ENCODE measurements around the gene E2F3. TPM values are rescaled to one million over a fixed set of nuclear protein-coding genes. Genes with fewer than 3 reads are reported as not detected.

The E2F3 gene
- polyA plus RNA-seq, 3 donors = 7.5 to 14.6 (median 8.9) TPM

GRCh38 chr6:20441921-20442320, 40.2 kb downstream of the E2F3 start:
- no peak overlapping the region for H3K4me3 ChIP-seq (replicated peaks in 1 of 3; ENCODE audit: low read depth in 2 of 3, low read length in 3 of 3)
- 98% methylated on average over 6 of the region's 7 CpGs for WGBS (ENCODE audit: insufficient coverage)
- H3K9me3 ChIP-seq (replicated peaks in 1 of 2; ENCODE audit: control insufficient read depth in 1 of 2, insufficient read depth in 1 of 2, low read length in 2 of 2) = no peaks in the 10 kb centered on the region
- Mint-ChIP-seq H3K4me1 (peaks cover 52% of the 10 kb centered on the region), H3K27ac (peak overlapping the region in 4 of 7 donors; percentile 27 to 98 (median 96)), H3K4me3 (no peak overlapping the region), H3K27me3 (ENCODE audit: low read depth in 3 of 3) (no peaks in the 10 kb centered on the region), H3K9me3 (peaks cover 0 to 3% (median 0%) of the 10 kb centered on the region in 7 donors), H3K36me3 (peaks cover 21 to 39% of the 10 kb centered on the region in 2 donors)
- H3K36me3 ChIP-seq (replicated peaks in 1 of 2; ENCODE audit: control insufficient read depth in 1 of 2, insufficient read depth in 2 of 2, low read length in 2 of 2) = peaks cover 0 to 50% of the 10 kb centered on the region in 2 donors
- H3K9ac ChIP-seq (ENCODE audit: insufficient read depth, low read length, poor library complexity, severe bottlenecking) = no peak overlapping the region
- no peak for DNase-seq
- no peaks in the 10 kb centered on the region for H3K27me3 ChIP-seq (ENCODE audit: control insufficient read depth in 2 of 2, insufficient read depth in 2 of 2, low read length in 2 of 2)
- H3K27ac ChIP-seq (ENCODE audit: low read depth in 1 of 2, low read length in 2 of 2) = peak overlapping the region in 1 of 2 donors; percentile 64
- H3K4me2 ChIP-seq (replicated peaks; ENCODE audit: extremely low read depth, low read length, poor library complexity, severe bottlenecking) = no peak overlapping the region
- peaks cover 95% of the 10 kb centered on the region for H3K79me2 ChIP-seq (ENCODE audit: insufficient read depth, low read length)
- TF ChIP-seq, protein P1, sequence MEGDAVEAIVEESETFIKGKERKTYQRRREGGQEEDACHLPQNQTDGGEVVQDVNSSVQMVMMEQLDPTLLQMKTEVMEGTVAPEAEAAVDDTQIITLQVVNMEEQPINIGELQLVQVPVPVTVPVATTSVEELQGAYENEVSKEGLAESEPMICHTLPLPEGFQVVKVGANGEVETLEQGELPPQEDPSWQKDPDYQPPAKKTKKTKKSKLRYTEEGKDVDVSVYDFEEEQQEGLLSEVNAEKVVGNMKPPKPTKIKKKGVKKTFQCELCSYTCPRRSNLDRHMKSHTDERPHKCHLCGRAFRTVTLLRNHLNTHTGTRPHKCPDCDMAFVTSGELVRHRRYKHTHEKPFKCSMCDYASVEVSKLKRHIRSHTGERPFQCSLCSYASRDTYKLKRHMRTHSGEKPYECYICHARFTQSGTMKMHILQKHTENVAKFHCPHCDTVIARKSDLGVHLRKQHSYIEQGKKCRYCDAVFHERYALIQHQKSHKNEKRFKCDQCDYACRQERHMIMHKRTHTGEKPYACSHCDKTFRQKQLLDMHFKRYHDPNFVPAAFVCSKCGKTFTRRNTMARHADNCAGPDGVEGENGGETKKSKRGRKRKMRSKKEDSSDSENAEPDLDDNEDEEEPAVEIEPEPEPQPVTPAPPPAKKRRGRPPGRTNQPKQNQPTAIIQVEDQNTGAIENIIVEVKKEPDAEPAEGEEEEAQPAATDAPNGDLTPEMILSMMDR (IDR thresholded peaks at IDR 0.05) = no peak
- peaks cover 34 to 35% of the 10 kb centered on the region in 2 donors for H3K4me1 ChIP-seq (ENCODE audit: control insufficient read depth in 1 of 2, insufficient read depth in 2 of 2, low read length in 2 of 2)
- intact Hi-C loops (cut with micrococcal nuclease) = loop anchor here in 1 of 2 donors (5.0 kb wide), 1 partner anchor 40 kb away; the partner anchor contains the start of gene E2F3
- H4K20me1 ChIP-seq (ENCODE audit: insufficient read depth, low read length) = peaks cover 65% of the 10 kb centered on the region
- H2AFZ ChIP-seq (ENCODE audit: insufficient read depth, low read depth, low read length, poor library complexity, severe bottlenecking) = no peak overlapping the region

DNA sequence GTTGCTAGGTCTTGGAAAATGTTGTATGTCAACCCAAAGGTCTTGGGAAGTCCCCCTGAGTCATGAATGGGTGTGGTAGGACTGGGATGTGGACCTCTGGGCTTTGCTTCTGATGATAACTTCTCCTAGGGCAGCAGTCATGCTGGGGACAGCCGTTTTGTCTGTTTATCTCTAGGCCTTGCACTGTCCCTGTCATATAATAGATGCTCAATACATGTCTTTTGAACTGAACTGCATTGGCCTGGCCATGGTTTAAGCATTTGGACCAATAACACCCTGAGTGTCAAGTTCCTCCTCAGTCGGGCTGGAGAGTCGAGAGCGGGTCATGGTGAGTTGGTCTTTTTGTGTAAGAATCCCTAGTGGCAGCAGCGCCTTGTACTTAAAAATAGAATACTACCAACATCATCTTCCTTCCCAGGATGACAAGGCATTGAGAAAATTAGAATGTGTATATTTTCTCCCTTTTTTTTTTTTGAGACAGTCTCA, 43.1 kb downstream of the E2F3 start:
- peaks cover 48 to 52% of the 10 kb centered on the region in 2 donors for H3K4me1 ChIP-seq (ENCODE audit: control insufficient read depth in 1 of 2, insufficient read depth in 2 of 2, low read length in 2 of 2)
- H3K27ac ChIP-seq (ENCODE audit: low read depth in 1 of 2, low read length in 2 of 2) = peak overlapping the region; percentile 76 to 88
- H3K27me3 ChIP-seq (ENCODE audit: control insufficient read depth in 2 of 2, insufficient read depth in 2 of 2, low read length in 2 of 2) = no peaks in the 10 kb centered on the region
- no CpG with 5 or more reads among the region's 5 CpGs for WGBS (ENCODE audit: insufficient coverage)
- intact Hi-C loops (cut with micrococcal nuclease) = loop anchor here (5.0 kb wide), 2 partner anchors 37 to 43 kb away; partner anchors contain the start of gene E2F3 (in 2 of the 2)
- Mint-ChIP-seq H3K27ac (peak overlapping the region; percentile 91 to 99 (median 96)), H3K4me1 (peaks cover 72% of the 10 kb centered on the region), H3K27me3 (ENCODE audit: low read depth in 3 of 3) (no peaks in the 10 kb centered on the region), H3K9me3 (no peaks in the 10 kb centered on the region), H3K36me3 (peaks cover 16 to 34% of the 10 kb centered on the region in 2 donors), H3K4me3 (peak overlapping the region in 1 of 2 donors; percentile 70)
- TF ChIP-seq, protein P1 (IDR thresholded peaks at IDR 0.05) = no peak
- peak overlapping the region; percentile 9 for H3K4me2 ChIP-seq (replicated peaks; ENCODE audit: extremely low read depth, low read length, poor library complexity, severe bottlenecking)
- DNase-seq = peak; percentile 81 to 95 (median 83)
- no peak overlapping the region for H2AFZ ChIP-seq (ENCODE audit: insufficient read depth, low read depth, low read length, poor library complexity, severe bottlenecking)
- H3K9me3 ChIP-seq (replicated peaks in 1 of 2; ENCODE audit: control insufficient read depth in 1 of 2, insufficient read depth in 1 of 2, low read length in 2 of 2) = no peaks in the 10 kb centered on the region
- H3K4me3 ChIP-seq (replicated peaks in 1 of 3; ENCODE audit: low read depth in 2 of 3, low read length in 3 of 3) = no peak overlapping the region
- peaks cover 0 to 30% of the 10 kb centered on the region in 2 donors for H3K36me3 ChIP-seq (replicated peaks in 1 of 2; ENCODE audit: control insufficient read depth in 1 of 2, insufficient read depth in 2 of 2, low read length in 2 of 2)
- peaks cover 95% of the 10 kb centered on the region for H3K79me2 ChIP-seq (ENCODE audit: insufficient read depth, low read length)
- peak overlapping the region; percentile 45 for H3K9ac ChIP-seq (ENCODE audit: insufficient read depth, low read length, poor library complexity, severe bottlenecking)
- H4K20me1 ChIP-seq (ENCODE audit: insufficient read depth, low read length) = peaks cover 64% of the 10 kb centered on the region

Measured in CD14-positive monocyte (primary cell).